H1 (cell line): ENCODE data around the gene PPARD. TPM values are rescaled to one million over a fixed set of nuclear protein-coding genes. Genes with fewer than 3 reads are reported as not detected.

Source experiments
- CTCF ChIA-PET: fragments of 300-600 bp; sonication (Branson Sonifier 250); formaldehyde crosslinking; loops from one replicate; lab custom pipeline; 2021; ENCODE audit not compliant: partially characterized antibody; lab: Charles Lee
- POLR2A ChIA-PET: fragments of 300-600 bp; sonication (Branson Sonifier 250); formaldehyde crosslinking; loops from one replicate; lab custom pipeline; 2021; ENCODE audit warnings: inconsistent platforms; ENCODE audit not compliant: partially characterized antibody; lab: Charles Lee
- DNase-seq, 2 experiments: peaks; one replicate each; pipeline versions ENCODE4 v3.0.0 to v3.0.0-alpha.2; 2010 to 2022; ENCODE audit warnings: low spot score in 2 of 2, low read depth in 1 of 2, mixed read lengths in 1 of 2
- FAIRE-seq: peaks from 2 replicates; lab custom pipeline; 2011; peaks lifted over from hg19 to GRCh38; lab: Jason Lieb, UNC
- H2AFZ ChIP-seq: 2 replicates; pipeline ENCODE4 v1.8.1; 2012; ENCODE audit warnings: low read length, inconsistent platforms
- H2AK5ac ChIP-seq: 2 replicates; pipeline ENCODE4 v1.6.1; 2013; ENCODE audit warnings: low read depth, low read length
- H2BK120ac ChIP-seq: replicated peaks from 2 replicates; pipeline ENCODE3; 2013; ENCODE audit warnings: low read depth, low read length, inconsistent platforms
- H2BK12ac ChIP-seq: 2 replicates; pipeline ENCODE4 v1.6.1; 2013; ENCODE audit warnings: low read depth, low read length
- H2BK15ac ChIP-seq: 2 replicates; pipeline ENCODE4 v1.6.1; 2013; ENCODE audit warnings: low read length
- H2BK20ac ChIP-seq: 2 replicates; pipeline ENCODE4 v1.6.1; 2013; ENCODE audit warnings: low read length
- H2BK5ac ChIP-seq: 2 replicates; pipeline ENCODE4 v1.6.1; 2013; ENCODE audit warnings: low read depth, low read length
- H3K14ac ChIP-seq: 2 replicates; pipeline ENCODE4 v1.6.1; 2013; ENCODE audit warnings: inconsistent platforms; ENCODE audit not compliant: insufficient read length
- H3K18ac ChIP-seq: 2 replicates; pipeline ENCODE4 v1.6.1; 2013; ENCODE audit warnings: low read length; ENCODE audit errors: extremely low read depth
- H3K23ac ChIP-seq: 2 replicates; pipeline ENCODE4 v1.6.1; 2013; ENCODE audit warnings: inconsistent platforms; ENCODE audit not compliant: insufficient read length
- H3K23me2 ChIP-seq: 2 replicates; pipeline ENCODE4 v1.6.1; 2013; ENCODE audit warnings: low read depth, low read length
- H3K27ac ChIP-seq: 2 replicates; pipeline ENCODE4 v1.6.1; 2011; ENCODE audit warnings: low read depth, low read length, inconsistent platforms
- H3K27me3 ChIP-seq, 4 experiments: replicated peaks in 1 of 4; 1 replicate in 1 of 4; 2 replicates in 3 of 4; pipeline versions ENCODE4 v1.6.1 to v1.8.1; 2011 to 2013; ENCODE audit warnings: low read length in 3 of 4, mild to moderate bottlenecking in 3 of 4, inconsistent platforms in 2 of 4, mixed read lengths in 2 of 4, moderate library complexity in 1 of 4; ENCODE audit not compliant: control insufficient read depth in 3 of 4, insufficient read depth in 3 of 4; ENCODE audit errors: extremely low read depth in 1 of 4
- H3K36me3 ChIP-seq, 4 experiments: 2 replicates each; pipeline versions ENCODE4 v1.6.1 to v1.8.1; 2011 to 2013; ENCODE audit warnings: mild to moderate bottlenecking in 4 of 4, low read length in 3 of 4, moderate library complexity in 2 of 4, control low read depth in 1 of 4, inconsistent platforms in 1 of 4; ENCODE audit not compliant: insufficient read depth in 4 of 4, control insufficient read depth in 2 of 4
- H3K4ac ChIP-seq: replicated peaks from 2 replicates; pipeline ENCODE3; 2013; ENCODE audit warnings: low read length, low read depth, mixed read lengths, inconsistent platforms; ENCODE audit not compliant: insufficient read length
- H3K4me1 ChIP-seq, 4 experiments: replicated peaks in 1 of 4; 1 replicate in 1 of 4; 2 replicates in 3 of 4; pipeline versions ENCODE4 v1.6.1 to v1.8.1; 2011 to 2013; ENCODE audit warnings: low read length in 3 of 4, inconsistent platforms in 2 of 4, mixed read lengths in 1 of 4; ENCODE audit not compliant: insufficient read depth in 4 of 4, control insufficient read depth in 3 of 4
- H3K4me2 ChIP-seq, 2 experiments: 2 replicates each; pipeline versions ENCODE4 v1.6.1 to v1.8.1; 2011 to 2013; ENCODE audit warnings: low read depth in 2 of 2, low read length in 2 of 2, control low read depth in 1 of 2, inconsistent platforms in 1 of 2, mild to moderate bottlenecking in 1 of 2; ENCODE audit not compliant: insufficient read depth in 1 of 2
- H3K4me3 ChIP-seq, 4 experiments: fragments of 200-600, 300-600 bp in 1 of 4; sonication (generic), shearing (Covaris generic), sonication (Bioruptor Twin) in 1 of 4; 2 replicates each; pipeline versions ENCODE4 v1.5.1 to v1.8.1; 2011 to 2016; ENCODE audit warnings: low read length in 4 of 4, low read depth in 3 of 4, control low read depth in 2 of 4, inconsistent platforms in 2 of 4, mild to moderate bottlenecking in 2 of 4, mixed read lengths in 1 of 4, moderate library complexity in 1 of 4; ENCODE audit not compliant: insufficient read depth in 2 of 4; ENCODE audit errors: extremely low read depth in 1 of 4
- H3K56ac ChIP-seq: replicated peaks from 2 replicates; pipeline ENCODE3; 2013; ENCODE audit warnings: low read depth, mild to moderate bottlenecking, mixed read lengths, low read length, inconsistent platforms; ENCODE audit not compliant: insufficient read length
- H3K79me1 ChIP-seq: 2 replicates; pipeline ENCODE4 v1.6.1; 2013; ENCODE audit warnings: low read depth, low read length, control low read depth
- H3K79me2 ChIP-seq, 2 experiments: 2 replicates each; pipeline versions ENCODE4 v1.6.1 to v1.8.1; 2012 to 2013; ENCODE audit warnings: low read length in 2 of 2, mild to moderate bottlenecking in 2 of 2, inconsistent platforms in 1 of 2; ENCODE audit not compliant: insufficient read depth in 2 of 2, control insufficient read depth in 1 of 2
- H3K9ac ChIP-seq, 4 experiments: replicated peaks in 1 of 4; 1 replicate in 1 of 4; 2 replicates in 3 of 4; pipeline versions ENCODE4 v1.6.1 to v1.8.1; 2011 to 2013; ENCODE audit warnings: low read depth in 3 of 4, low read length in 3 of 4, control low read depth in 2 of 4, mild to moderate bottlenecking in 2 of 4, moderate library complexity in 2 of 4, inconsistent platforms in 1 of 4; ENCODE audit errors: extremely low read depth in 1 of 4
- H3K9me3 ChIP-seq, 2 experiments: 2 replicates each; pipeline versions ENCODE4 v1.6.1 to v1.8.1; 2012 to 2013; ENCODE audit warnings: mild to moderate bottlenecking in 2 of 2, moderate library complexity in 2 of 2, control low read depth in 1 of 2, inconsistent platforms in 1 of 2, low read depth in 1 of 2, low read length in 1 of 2, mixed read lengths in 1 of 2; ENCODE audit not compliant: insufficient read depth in 2 of 2
- H4K20me1 ChIP-seq, 2 experiments: replicated peaks in 1 of 2; 2 replicates each; pipeline versions ENCODE3 to v1.8.1; 2011 to 2013; ENCODE audit warnings: inconsistent platforms in 2 of 2, low read length in 2 of 2, mild to moderate bottlenecking in 1 of 2; ENCODE audit not compliant: insufficient read depth in 2 of 2, control insufficient read depth in 1 of 2
- H4K5ac ChIP-seq: 2 replicates; pipeline ENCODE4 v1.6.1; 2013; ENCODE audit warnings: low read length, low read depth, mixed read lengths, inconsistent platforms; ENCODE audit not compliant: insufficient read length
- H4K8ac ChIP-seq: 2 replicates; pipeline ENCODE4 v1.8.0; 2013; ENCODE audit warnings: mild to moderate bottlenecking, moderate library complexity, low read length, inconsistent platforms; ENCODE audit not compliant: insufficient read depth; ENCODE audit errors: extremely low read depth
- H4K91ac ChIP-seq: replicated peaks from 2 replicates; pipeline ENCODE3; 2013; ENCODE audit warnings: low read length, mixed read lengths, inconsistent platforms; ENCODE audit not compliant: insufficient read length
- EP300 ChIP-seq, 2 experiments: IDR thresholded peaks; 1 replicate in 1 of 2; 2 replicates in 1 of 2; pipeline ENCODE4 v1.6.1; 2011 to 2012; ENCODE audit warnings: low read depth in 2 of 2, low read length in 2 of 2, mild to moderate bottlenecking in 2 of 2, borderline replicate concordance in 1 of 2, inconsistent platforms in 1 of 2, moderate library complexity in 1 of 2
- JUND ChIP-seq: IDR thresholded peaks from 2 replicates; pipeline ENCODE4 v1.6.1; 2011; ENCODE audit warnings: mild to moderate bottlenecking, improper control_type of control experiment, low read length
- KDM1A ChIP-seq: fragments of 200-600, 300-600 bp; sonication (generic); IDR thresholded peaks from 2 replicates; pipeline ENCODE4 v1.7.1; 2016; ENCODE audit warnings: mild to moderate bottlenecking, low read length, borderline replicate concordance
- WGBS, 2 experiments: shearing (Covaris generic) in 1 of 2; methylation state at CpG; one replicate each; pipeline versions ENCODE4 v1.1.6 to v1.1.7; 2013 to 2015; ENCODE audit warnings: low lambda C conversion rate in 2 of 2, mixed read lengths in 2 of 2, inconsistent platforms in 1 of 2, low coverage in 1 of 2, missing lambda C conversion rate in 1 of 2; ENCODE audit not compliant: insufficient replicate concordance in 2 of 2, insufficient coverage in 1 of 2, insufficient read length in 1 of 2; ENCODE audit errors: extremely low coverage in 1 of 2, missing lambda C conversion rate in 1 of 2; 5-methylcytosine and 5-hydroxymethylcytosine counted together
- polyA plus RNA-seq, 7 experiments: library from polyadenylated mRNA; depleted of rRNA in 3 of 7; stranded (reverse) in 5 of 7; unstranded in 2 of 7; fragments of >200 nt in 5 of 7; fragments of 200-250 nt in 2 of 7; gene quantifications; 1 replicate in 5 of 7; 2 replicates in 1 of 7; 4 replicates in 1 of 7; pipeline versions ENCODE4 v1.2.1 to v1.2.3, GENCODE V29; 2011 to 2013; ENCODE audit warnings: missing spikeins in 2 of 7, mixed read lengths in 2 of 7
- total RNA-seq: library from RNA; stranded (reverse); fragmentation: NEBNext Ultra II Directional; extraction: Animal tissue kit (Norgen Biotek cat#: 25700); gene quantifications from 2 replicates; pipeline ENCODE4 v1.2.1, GENCODE V29; 2021

PPARD gene
- total and polyA plus RNA-seq, 2 of the 8 experiments (the other 6 are each of a cell fraction or from before 2014, with no cell fraction given): 14.6 to 14.9 TPM

GRCh38 chr6:35443341-35444030 is 101.1 kb downstream of the PPARD start:
- no peak for DNase-seq
- H3K9me3 ChIP-seq: no peaks in the 10 kb centered on the region
- no peak overlapping the region for H2BK5ac ChIP-seq
- H3K27me3 ChIP-seq: no peaks in the 10 kb centered on the region
- H3K4me1 ChIP-seq: no peaks in the 10 kb centered on the region
- POLR2A ChIA-PET: interaction anchor here (1.1 kb wide), 1 partner anchor 28 kb away, joined by 3 read pairs; no protein-coding TSS in a partner anchor
- H4K5ac ChIP-seq: no peak overlapping the region
- no peak overlapping the region for H3K27ac ChIP-seq
- no peak overlapping the region for H3K23ac ChIP-seq
- H2AK5ac ChIP-seq: no peak overlapping the region
- WGBS, 2 experiments: 83% methylated on average over 9 of the region's 9 CpGs; no CpG with 5 or more reads in 1 of the 2 experiments
- H4K8ac ChIP-seq: no peak overlapping the region
- no peaks in the 10 kb centered on the region for H4K20me1 ChIP-seq
- H3K4ac ChIP-seq: no peak overlapping the region
- no peak overlapping the region for H2BK15ac ChIP-seq
- H3K79me1 ChIP-seq: no peaks in the 10 kb centered on the region
- H3K4me3 ChIP-seq: no peak overlapping the region
- no peak overlapping the region for H3K4me2 ChIP-seq
- no peak for FAIRE-seq
- H2BK12ac ChIP-seq: no peak overlapping the region
- H4K91ac ChIP-seq: no peak overlapping the region
- H3K23me2 ChIP-seq: no peaks in the 10 kb centered on the region
- CTCF ChIA-PET: interaction anchor here (0.7 to 10.5 kb wide), 10 partner anchors 8 to 147 kb away, joined by 3 to 161 read pairs (median 7); partner anchors contain the start of genes DEF6, FANCE, PPARD and RPL10A
- H2AFZ ChIP-seq: no peak overlapping the region
- H3K36me3 ChIP-seq: no peaks in the 10 kb centered on the region
- no peak overlapping the region for H3K56ac ChIP-seq
- H2BK120ac ChIP-seq: no peak overlapping the region
- H3K18ac ChIP-seq: no peak overlapping the region
- H3K14ac ChIP-seq: no peak overlapping the region
- H3K9ac ChIP-seq: no peak overlapping the region
- H2BK20ac ChIP-seq: no peak overlapping the region
- H3K79me2 ChIP-seq: no peaks in the 10 kb centered on the region
- peak; percentile 60; the same call in 1 of the 2 replicates for TF ChIP-seq KDM1A
- no peak for TF ChIP-seq EP300 (IDR thresholded peaks at IDR 0.05; ENCODE audit: borderline replicate concordance in 1 of 2, low read depth in 2 of 2, low read length in 2 of 2)
- TF ChIP-seq JUND: peak; percentile 41; the same call in 1 of the 2 replicates
